WTC11 (cell line): ENCODE results near the gene XKR7. TPM values are rescaled to one million over a fixed set of nuclear protein-coding genes. Genes with fewer than 3 reads are reported as not detected.

Experiments used
- ATAC-seq: fragments of 200-7000 bp; cut with Tn5 transposase; 2 replicates; pipeline ENCODE4 v1.10.0; 2021; ENCODE audit warnings: mild to moderate bottlenecking, moderate library complexity
- CTCF ChIA-PET: fragments of 300-600 bp; sonication (Branson Sonifier 250); formaldehyde crosslinking; loops from one replicate; lab custom pipeline; 2021; ENCODE audit warnings: antibody characterized with exemption; lab: Charles Lee
- POLR2A ChIA-PET: fragments of 350-600 bp; sonication (Branson Sonifier 250); formaldehyde crosslinking; loops from one replicate; lab custom pipeline; 2021; ENCODE audit warnings: antibody characterized with exemption; lab: Charles Lee
- DNase-seq: peaks from one replicate; pipeline ENCODE4 v3.0.0; 2021; ENCODE audit warnings: low spot score
- H3K27ac Mint-ChIP-seq: 2 replicates; pipeline ENCODE4 v1.8.0; 2021; ENCODE audit warnings: mixed read lengths
- H3K27me3 Mint-ChIP-seq: 2 replicates; pipeline ENCODE4 v1.8.0; 2021; ENCODE audit warnings: low read depth, mild to moderate bottlenecking, moderate library complexity, mixed read lengths
- H3K36me3 Mint-ChIP-seq: 2 replicates; pipeline ENCODE4 v1.8.0; 2021; ENCODE audit warnings: mixed read lengths
- H3K4me1 Mint-ChIP-seq: 2 replicates; pipeline ENCODE4 v1.8.0; 2022; ENCODE audit warnings: mixed read lengths
- H3K4me3 Mint-ChIP-seq: 2 replicates; pipeline ENCODE4 v1.8.0; 2021; ENCODE audit warnings: mild to moderate bottlenecking, moderate library complexity, mixed read lengths
- H3K9me3 Mint-ChIP-seq: 2 replicates; pipeline ENCODE4 v1.8.0; 2021; ENCODE audit warnings: mixed read lengths
- AR ChIP-seq: fragments of 250-450 bp; sonication (Bioruptor Pico); IDR thresholded peaks from 2 replicates; pipeline ENCODE4 v1.9.0; 2021; ENCODE audit warnings: mild to moderate bottlenecking
- ATF2 ChIP-seq: sonication (generic); formaldehyde crosslinking; IDR thresholded peaks from 2 replicates; pipeline ENCODE4 v1.8.1; 2022; ENCODE audit warnings: low read depth, missing genetic modification reagents, borderline replicate concordance
- CDX4 ChIP-seq: fragments of 250-450 bp; sonication (Bioruptor Pico); IDR thresholded peaks from 2 replicates; pipeline ENCODE4 v1.9.0; 2021; ENCODE audit warnings: moderate library complexity, mild to moderate bottlenecking, inconsistent platforms, borderline replicate concordance
- E2F4 ChIP-seq: sonication (generic); formaldehyde crosslinking; IDR thresholded peaks from 2 replicates; pipeline ENCODE4 v1.8.1; 2022; ENCODE audit warnings: low read depth, mild to moderate bottlenecking, moderate library complexity, missing genetic modification reagents, borderline replicate concordance
- FOXK1 ChIP-seq: sonication (generic); formaldehyde crosslinking; IDR thresholded peaks from 2 replicates; pipeline ENCODE4 v1.8.0; 2022; ENCODE audit warnings: mild to moderate bottlenecking, moderate library complexity, missing genetic modification reagents
- FOXP1 ChIP-seq: sonication (generic); formaldehyde crosslinking; IDR thresholded peaks from 2 replicates; pipeline ENCODE4 v1.8.0; 2022; ENCODE audit warnings: missing genetic modification reagents, mild to moderate bottlenecking, moderate library complexity, borderline replicate concordance
- FOXP4 ChIP-seq: sonication (generic); formaldehyde crosslinking; IDR thresholded peaks from 2 replicates; pipeline ENCODE4 v1.8.0; 2022; ENCODE audit warnings: mild to moderate bottlenecking, missing genetic modification reagents
- GABPB1 ChIP-seq: sonication (generic); formaldehyde crosslinking; IDR thresholded peaks from 2 replicates; pipeline ENCODE4 v1.8.1; 2023; ENCODE audit warnings: mild to moderate bottlenecking, missing genetic modification reagents
- MXD4 ChIP-seq: fragments of 250-450 bp; sonication (Bioruptor Pico); IDR thresholded peaks from 2 replicates; pipeline ENCODE4 v1.8.0; 2021; ENCODE audit warnings: mild to moderate bottlenecking, moderate library complexity, borderline replicate concordance
- MYBL2 ChIP-seq: sonication (generic); formaldehyde crosslinking; IDR thresholded peaks from 2 replicates; pipeline ENCODE4 v1.8.1; 2023; ENCODE audit warnings: mild to moderate bottlenecking, moderate library complexity, missing genetic modification reagents
- NFATC4 ChIP-seq: fragments of 250-450 bp; sonication (Bioruptor Pico); IDR thresholded peaks from 2 replicates; pipeline ENCODE4 v1.9.0; 2021; ENCODE audit warnings: mild to moderate bottlenecking
- NFE2L1 ChIP-seq: sonication (generic); formaldehyde crosslinking; IDR thresholded peaks from 2 replicates; pipeline ENCODE4 v1.8.1; 2023; ENCODE audit warnings: missing genetic modification reagents
- OVOL2 ChIP-seq: fragments of 250-450 bp; sonication (Bioruptor Pico); IDR thresholded peaks from 2 replicates; pipeline ENCODE4 v1.9.0; 2021; ENCODE audit warnings: mild to moderate bottlenecking, borderline replicate concordance
- RELA ChIP-seq: sonication (generic); formaldehyde crosslinking; IDR thresholded peaks from 2 replicates; pipeline ENCODE4 v1.8.1; 2022; ENCODE audit warnings: missing genetic modification reagents, mild to moderate bottlenecking, borderline replicate concordance
- SMAD4 ChIP-seq: sonication (generic); formaldehyde crosslinking; IDR thresholded peaks from 2 replicates; pipeline ENCODE4 v1.8.0; 2022; ENCODE audit warnings: mild to moderate bottlenecking, missing genetic modification reagents
- TEAD1 ChIP-seq: sonication (generic); formaldehyde crosslinking; IDR thresholded peaks from 2 replicates; pipeline ENCODE4 v1.8.0; 2022; ENCODE audit warnings: mild to moderate bottlenecking, missing genetic modification reagents
- USF2 ChIP-seq: sonication (generic); formaldehyde crosslinking; IDR thresholded peaks from 2 replicates; pipeline ENCODE4 v1.8.1; 2023; ENCODE audit warnings: mild to moderate bottlenecking, missing genetic modification reagents, moderate library complexity
- ZBTB43 ChIP-seq: sonication (generic); formaldehyde crosslinking; IDR thresholded peaks from 2 replicates; pipeline ENCODE4 v1.8.1; 2023; ENCODE audit warnings: mild to moderate bottlenecking, missing genetic modification reagents
- ZNF317 ChIP-seq: sonication (generic); formaldehyde crosslinking; IDR thresholded peaks from 2 replicates; pipeline ENCODE4 v1.8.1; 2023; ENCODE audit warnings: low read depth, mild to moderate bottlenecking, moderate library complexity, missing genetic modification reagents, borderline replicate concordance
- ZNF512 ChIP-seq: sonication (generic); formaldehyde crosslinking; IDR thresholded peaks from 2 replicates; pipeline ENCODE4 v1.8.1; 2022; ENCODE audit warnings: missing genetic modification reagents, borderline replicate concordance
- total RNA-seq: library from RNA; stranded (reverse); gene quantifications from 3 replicates; pipeline ENCODE4 v1.2.3, GENCODE V29; 2021

Gene XKR7
- total RNA-seq, 1 experiment from 2014 or later, result 2.5 TPM

GRCh38 chr20:31989030-31989645 lies 21.2 kb downstream of the XKR7 start:
- DNase-seq (no peak), ATAC-seq (no peak)
- TF ChIP-seq OVOL2 (CRISPR knock-in tag) (no peak), FOXP1 (CRISPR knock-in tag) (no peak), E2F4 (CRISPR knock-in tag) (no peak), ZBTB43 (CRISPR knock-in tag) (no peak), AR (no peak), ZNF512 (CRISPR knock-in tag) (no peak), MYBL2 (CRISPR knock-in tag) (no peak), ATF2 (CRISPR knock-in tag) (no peak), NFATC4 (CRISPR knock-in tag) (no peak), FOXK1 (CRISPR knock-in tag) (no peak), GABPB1 (CRISPR knock-in tag) (no peak), CDX4 (CRISPR knock-in tag) (no peak), TEAD1 (CRISPR knock-in tag) (no peak), MXD4 (CRISPR knock-in tag) (no peak), RELA (CRISPR knock-in tag) (no peak), ZNF317 (CRISPR knock-in tag) (no peak), SMAD4 (CRISPR knock-in tag) (no peak), NFE2L1 (CRISPR knock-in tag) (no peak), USF2 (CRISPR knock-in tag) (no peak), FOXP4 (CRISPR knock-in tag) (no peak)
- H3K27me3 Mint-ChIP-seq, result peaks cover 25% of the 10 kb centered on the region
- POLR2A ChIA-PET, result no interaction called here
- H3K27ac Mint-ChIP-seq, result no peak overlapping the region; the same call in 1 of the 2 replicates
- H3K36me3 Mint-ChIP-seq, result no peaks in the 10 kb centered on the region
- H3K4me1 Mint-ChIP-seq, result peaks cover 9% of the 10 kb centered on the region
- CTCF ChIA-PET, result interaction anchor here (0.6 kb wide), 1 partner anchor 136 kb away, joined by 5 read pairs; no protein-coding TSS in a partner anchor
- no peaks in the 10 kb centered on the region for H3K9me3 Mint-ChIP-seq
- no peak overlapping the region for H3K4me3 Mint-ChIP-seq
